HCT116 (cell line): ENCODE data around the gene TIMP1. TPM values are rescaled to one million over a fixed set of nuclear protein-coding genes. Genes with fewer than 3 reads are reported as not detected.
A peak's percentile ranks its signal among the peaks of the same experiment; 100 is the strongest.

ENCODE experiments used
- ATAC-seq: fragments of 200-7000 bp; cut with Tn5 transposase; 2 replicates; pipeline ENCODE4 v1.9.1; 2020; ENCODE audit warnings: mild to moderate bottlenecking, moderate library complexity
- BruUV-seq: library from RNA; stranded (reverse); fragments of 400-500 nt; replicated peaks from 2 replicates; lab custom pipeline; 2021; lab: Mats Ljungman, UMichigan
- CTCF ChIA-PET: fragments of 300-600 bp; sonication (Branson Sonifier 250); formaldehyde crosslinking; loops from one replicate; lab custom pipeline; 2021; ENCODE audit warnings: antibody characterized with exemption; lab: Charles Lee
- POLR2A ChIA-PET: fragments of 300-600, 350-600 bp; sonication (Branson Sonifier 250); formaldehyde crosslinking; loops from one replicate; lab custom pipeline; 2021; ENCODE audit warnings: antibody characterized with exemption; lab: Charles Lee
- RAD21 ChIA-PET, 2 experiments: fragments of 300-600 bp; sonication (Branson Sonifier 250); formaldehyde crosslinking; loops; one replicate each; lab custom pipeline; 2023; ENCODE audit warnings: low total read pairs in 2 of 2; ENCODE audit not compliant: uncharacterized antibody in 2 of 2, unreplicated experiment in 2 of 2, low non-redundant PET in 1 of 2; lab: Charles Lee
- DNase-seq: peaks from one replicate; pipeline ENCODE4 v3.0.0-alpha.2; 2010; ENCODE audit warnings: low read depth, low spot score
- H2AFZ ChIP-seq: fragments of 200-600 bp; shearing (Covaris generic), sonication (generic); 2 replicates; pipeline ENCODE4 v1.6.1; 2017; ENCODE audit warnings: low read depth, mixed run types, mixed read lengths, antibody characterized with exemption, low read length; ENCODE audit not compliant: poor library complexity, severe bottlenecking
- H3K27ac ChIP-seq: 2 replicates; pipeline ENCODE4 v1.5.1; 2012; ENCODE audit warnings: low read depth, low read length
- H3K27me3 ChIP-seq: fragments of 200-600 bp; sonication (generic); 2 replicates; pipeline ENCODE4 v1.6.1; 2016; ENCODE audit warnings: mixed run types, low read length, mixed read lengths; ENCODE audit not compliant: insufficient read depth
- H3K36me3 ChIP-seq, 2 experiments: fragments of 200-500 bp in 1 of 2; fragments of 200-600 bp in 1 of 2; sonication (Bioruptor generic) in 1 of 2; sonication (generic) in 1 of 2; 2 replicates each; pipeline versions ENCODE4 v1.5.1 to v1.6.1; 2014 to 2016; ENCODE audit warnings: low read length in 2 of 2, inconsistent platforms in 1 of 2, mixed read lengths in 1 of 2, mixed run types in 1 of 2; ENCODE audit not compliant: insufficient read depth in 2 of 2, control insufficient read depth in 1 of 2
- H3K4me1 ChIP-seq, 2 experiments: fragments of 200-600 bp in 1 of 2; sonication (generic) in 1 of 2; 2 replicates each; pipeline versions ENCODE4 v1.5.1 to v1.6.1; 2012 to 2017; ENCODE audit warnings: low read length in 2 of 2, inconsistent platforms in 1 of 2, mild to moderate bottlenecking in 1 of 2, mixed read lengths in 1 of 2, mixed run types in 1 of 2, moderate library complexity in 1 of 2; ENCODE audit not compliant: insufficient read depth in 2 of 2, control insufficient read depth in 1 of 2
- H3K4me2 ChIP-seq: fragments of 200-600 bp; sonication (generic); 2 replicates; pipeline ENCODE4 v1.6.1; 2017; ENCODE audit warnings: mixed run types, low read length, mixed read lengths
- H3K4me3 ChIP-seq, 2 experiments: fragments of 200-600 bp in 1 of 2; sonication (generic) in 1 of 2; replicated peaks in 1 of 2; 2 replicates each; pipeline ENCODE4 v1.5.1; 2011 to 2016; ENCODE audit warnings: low read length in 2 of 2, control low read depth in 1 of 2, low read depth in 1 of 2, mild to moderate bottlenecking in 1 of 2, mixed read lengths in 1 of 2, mixed run types in 1 of 2
- H3K79me2 ChIP-seq: fragments of 200-600 bp; sonication (generic); 2 replicates; pipeline ENCODE4 v1.6.1; 2017; ENCODE audit warnings: mild to moderate bottlenecking, mixed run types, low read length, moderate library complexity, mixed read lengths; ENCODE audit not compliant: insufficient read depth
- H3K9ac ChIP-seq: fragments of 200-600 bp; sonication (generic); 2 replicates; pipeline ENCODE4 v1.6.1; 2016; ENCODE audit warnings: low read length, mixed read lengths
- H3K9me2 ChIP-seq: fragments of 200-600 bp; sonication (generic), shearing (Covaris generic); 2 replicates; pipeline ENCODE4 v1.6.1; 2017; ENCODE audit warnings: mixed run types, mild to moderate bottlenecking, moderate library complexity; ENCODE audit not compliant: insufficient read depth
- H3K9me3 ChIP-seq, 2 experiments: fragments of 200-500 bp in 1 of 2; fragments of 200-600 bp in 1 of 2; sonication (Bioruptor generic) in 1 of 2; sonication (generic) in 1 of 2; 2 replicates each; pipeline ENCODE4 v1.6.1; 2014 to 2017; ENCODE audit warnings: low read length in 2 of 2, mixed read lengths in 2 of 2, inconsistent platforms in 1 of 2, low read depth in 1 of 2, mild to moderate bottlenecking in 1 of 2, mixed run types in 1 of 2, moderate library complexity in 1 of 2; ENCODE audit not compliant: control insufficient read depth in 1 of 2, insufficient read depth in 1 of 2
- H4K20me1 ChIP-seq: fragments of 200-600 bp; sonication (generic), shearing (Covaris generic); 2 replicates; pipeline ENCODE4 v1.6.1; 2017; ENCODE audit warnings: mixed run types, mild to moderate bottlenecking, moderate library complexity; ENCODE audit not compliant: insufficient read depth
- CEBPB ChIP-seq: IDR thresholded peaks from 2 replicates; pipeline ENCODE4 v1.6.1; 2012; ENCODE audit warnings: low read depth
- POLR2AphosphoS5 ChIP-seq: IDR thresholded peaks from 2 replicates; pipeline ENCODE4 v1.6.1; 2011; ENCODE audit warnings: mild to moderate bottlenecking, low read depth, low read length, moderate library complexity
- TCF7L2 ChIP-seq: IDR thresholded peaks from 2 replicates; pipeline ENCODE4 v1.7.0; 2011; ENCODE audit warnings: borderline replicate concordance, inconsistent platforms; ENCODE audit not compliant: insufficient read depth, insufficient read length; ENCODE audit errors: extremely low read depth
- intact Hi-C: fragments of 100-400 bp; cut with micrococcal nuclease; formaldehyde crosslinking; loops from 2 replicates; pipeline ENCODE4 v1.10.0; 2022
- total RNA-seq: library from RNA; stranded (reverse); gene quantifications from one replicate; pipeline ENCODE4 v1.2.1, GENCODE V29; 2021; ENCODE audit not compliant: unreplicated experiment
- TF ChIP-seq, protein P1 (sequence below): IDR thresholded peaks from 2 replicates; pipeline ENCODE4 v1.6.1; 2012; ENCODE audit warnings: low read depth
- TF ChIP-seq, protein P2 (sequence below): IDR thresholded peaks from 2 replicates; pipeline ENCODE4 v1.6.1; 2012

The TIMP1 gene
- total RNA-seq, 1 experiment from 2014 or later = 225 TPM

- Histone ChIP-seq H3K4me2 (no peak overlapping the region), H3K9ac (no peak overlapping the region), H3K9me2 (no peaks in the 10 kb centered on the region), H3K4me3 (no peak overlapping the region), H3K27me3 (no peaks in the 10 kb centered on the region), H3K9me3 (no peaks in the 10 kb centered on the region), H3K36me3 (peaks cover 3 to 6% of the 10 kb centered on the region in 2 experiments; a peak in 1 of 4 replicates), H3K27ac (no peak overlapping the region), H3K4me1 (peaks cover 0 to 11% of the 10 kb centered on the region in 2 experiments; a peak in 2 of 4 replicates), H2AFZ (no peak overlapping the region), H4K20me1 (no peaks in the 10 kb centered on the region), H3K79me2 (peaks cover 20% of the 10 kb centered on the region)
- RAD21 ChIA-PET = no interaction called here
- CTCF ChIA-PET = no interaction called here
- BruUV-seq = no TSS peak
- intact Hi-C loops = no loop called here
- POLR2A ChIA-PET = no interaction called here
- no peak for DNase-seq
- no peak for ATAC-seq
- TF ChIP-seq TCF7L2 (no peak), POLR2AphosphoS5 (peak; percentile 44; the same call in 1 of the 2 replicates), CEBPB (no peak)
- TF ChIP-seq, protein P1, sequence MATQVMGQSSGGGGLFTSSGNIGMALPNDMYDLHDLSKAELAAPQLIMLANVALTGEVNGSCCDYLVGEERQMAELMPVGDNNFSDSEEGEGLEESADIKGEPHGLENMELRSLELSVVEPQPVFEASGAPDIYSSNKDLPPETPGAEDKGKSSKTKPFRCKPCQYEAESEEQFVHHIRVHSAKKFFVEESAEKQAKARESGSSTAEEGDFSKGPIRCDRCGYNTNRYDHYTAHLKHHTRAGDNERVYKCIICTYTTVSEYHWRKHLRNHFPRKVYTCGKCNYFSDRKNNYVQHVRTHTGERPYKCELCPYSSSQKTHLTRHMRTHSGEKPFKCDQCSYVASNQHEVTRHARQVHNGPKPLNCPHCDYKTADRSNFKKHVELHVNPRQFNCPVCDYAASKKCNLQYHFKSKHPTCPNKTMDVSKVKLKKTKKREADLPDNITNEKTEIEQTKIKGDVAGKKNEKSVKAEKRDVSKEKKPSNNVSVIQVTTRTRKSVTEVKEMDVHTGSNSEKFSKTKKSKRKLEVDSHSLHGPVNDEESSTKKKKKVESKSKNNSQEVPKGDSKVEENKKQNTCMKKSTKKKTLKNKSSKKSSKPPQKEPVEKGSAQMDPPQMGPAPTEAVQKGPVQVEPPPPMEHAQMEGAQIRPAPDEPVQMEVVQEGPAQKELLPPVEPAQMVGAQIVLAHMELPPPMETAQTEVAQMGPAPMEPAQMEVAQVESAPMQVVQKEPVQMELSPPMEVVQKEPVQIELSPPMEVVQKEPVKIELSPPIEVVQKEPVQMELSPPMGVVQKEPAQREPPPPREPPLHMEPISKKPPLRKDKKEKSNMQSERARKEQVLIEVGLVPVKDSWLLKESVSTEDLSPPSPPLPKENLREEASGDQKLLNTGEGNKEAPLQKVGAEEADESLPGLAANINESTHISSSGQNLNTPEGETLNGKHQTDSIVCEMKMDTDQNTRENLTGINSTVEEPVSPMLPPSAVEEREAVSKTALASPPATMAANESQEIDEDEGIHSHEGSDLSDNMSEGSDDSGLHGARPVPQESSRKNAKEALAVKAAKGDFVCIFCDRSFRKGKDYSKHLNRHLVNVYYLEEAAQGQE = no peak
- TF ChIP-seq, protein P2, sequence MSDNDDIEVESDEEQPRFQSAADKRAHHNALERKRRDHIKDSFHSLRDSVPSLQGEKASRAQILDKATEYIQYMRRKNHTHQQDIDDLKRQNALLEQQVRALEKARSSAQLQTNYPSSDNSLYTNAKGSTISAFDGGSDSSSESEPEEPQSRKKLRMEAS = no peak
- TF ChIP-seq, all 23 proteins: peak for 1
Observed at GRCh38 chrX:47587091-47587891, 5.1 kb downstream of the TIMP1 start.
